BLaER1 (cell line): ENCODE measurements around the gene NEK11.

Source experiments
- H3K27ac ChIP-seq: shearing (Covaris generic); formaldehyde crosslinking; 2 replicates; pipeline ENCODE4 v1.8.1; 2022
- H3K27me3 ChIP-seq: shearing (Covaris generic); formaldehyde crosslinking; 2 replicates; pipeline ENCODE4 v1.8.1; 2022
- H3K36me3 ChIP-seq: shearing (Covaris generic); formaldehyde crosslinking; 2 replicates; pipeline ENCODE4 v1.8.1; 2022
- H3K4me1 ChIP-seq: shearing (Covaris generic); formaldehyde crosslinking; 2 replicates; pipeline ENCODE4 v1.8.1; 2022
- H3K4me2 ChIP-seq: shearing (Covaris generic); formaldehyde crosslinking; 2 replicates; pipeline ENCODE4 v1.8.1; 2022
- H3K4me3 ChIP-seq: shearing (Covaris generic); formaldehyde crosslinking; 2 replicates; pipeline ENCODE4 v1.8.1; 2022
- H3K9ac ChIP-seq: shearing (Covaris generic); formaldehyde crosslinking; 2 replicates; pipeline ENCODE4 v1.8.1; 2022
- H3K9me3 ChIP-seq: shearing (Covaris generic); formaldehyde crosslinking; 2 replicates; pipeline ENCODE4 v1.8.1; 2022
- H4K20me1 ChIP-seq: shearing (Covaris generic); formaldehyde crosslinking; 2 replicates; pipeline ENCODE4 v1.8.1; 2022
- Cebpa-rat ChIP-seq: shearing (Covaris generic); IDR thresholded peaks from 2 replicates; pipeline ENCODE4 v1.8.1; 2022

The NEK11 gene

DNA sequence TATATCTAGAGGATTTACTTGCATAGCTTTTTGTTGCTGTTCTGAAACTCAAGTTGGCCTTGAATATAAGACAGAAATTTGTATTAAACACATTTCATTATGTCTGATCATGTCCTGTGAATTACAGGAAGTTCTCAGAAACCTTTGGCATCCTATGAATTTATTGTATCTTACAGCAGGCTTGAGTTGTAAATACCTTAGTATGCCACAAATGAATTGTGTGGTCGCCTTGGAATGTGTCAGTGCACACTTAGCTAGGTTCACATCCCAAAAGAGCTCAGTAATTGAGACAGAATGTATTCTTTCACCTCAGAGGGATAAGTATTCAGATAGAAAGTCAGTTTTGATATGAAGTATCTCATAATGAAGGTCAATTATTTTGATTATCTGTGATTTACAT lies 83.4 kb downstream of the NEK11 start:
- Histone ChIP-seq H3K27me3 (no peaks in the 10 kb centered on the region), H3K4me2 (no peak overlapping the region), H3K27ac (no peak overlapping the region), H3K9ac (no peak overlapping the region), H4K20me1 (no peaks in the 10 kb centered on the region), H3K9me3 (0 out of 2 replicates have a peak, but pooled peaks cover 3% of the 10 kb centered on the region), H3K4me1 (peaks cover 3% of the 10 kb centered on the region; the same call in 1 of the 2 replicates), H3K4me3 (no peak overlapping the region), H3K36me3 (no peaks in the 10 kb centered on the region)
- TF ChIP-seq Cebpa-rat, result no peak

DNA sequence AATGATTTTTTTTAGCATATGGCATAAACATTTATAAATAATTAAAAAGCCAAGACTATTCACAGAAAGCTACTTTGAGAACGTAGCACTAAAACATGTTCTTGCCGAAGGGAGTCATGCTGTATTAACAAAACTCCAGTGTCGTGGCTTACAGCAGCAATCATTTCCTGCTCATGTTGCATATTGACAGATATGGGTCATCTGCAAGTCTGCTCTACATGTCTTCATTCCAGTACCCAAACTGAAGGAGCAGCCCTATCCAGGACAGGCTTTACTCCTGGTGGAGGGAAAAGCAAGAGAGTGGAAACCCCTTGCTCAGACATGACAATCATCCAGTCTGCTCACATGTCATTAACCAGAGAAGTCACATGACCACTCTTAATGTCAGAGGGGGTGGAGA lies 87.6 kb downstream of the NEK11 start:
- H3K4me1 ChIP-seq, result peaks cover under 1% of the 10 kb centered on the region; the same call in 1 of the 2 replicates
- no peak overlapping the region for H3K9ac ChIP-seq
- no peak overlapping the region for H3K4me2 ChIP-seq
- H3K9me3 ChIP-seq, result no peaks in the 10 kb centered on the region
- H4K20me1 ChIP-seq, result no peaks in the 10 kb centered on the region
- H3K4me3 ChIP-seq, result no peak overlapping the region
- H3K36me3 ChIP-seq, result no peaks in the 10 kb centered on the region
- TF ChIP-seq Cebpa-rat, result no peak
- H3K27ac ChIP-seq, result no peak overlapping the region
- no peaks in the 10 kb centered on the region for H3K27me3 ChIP-seq

DNA sequence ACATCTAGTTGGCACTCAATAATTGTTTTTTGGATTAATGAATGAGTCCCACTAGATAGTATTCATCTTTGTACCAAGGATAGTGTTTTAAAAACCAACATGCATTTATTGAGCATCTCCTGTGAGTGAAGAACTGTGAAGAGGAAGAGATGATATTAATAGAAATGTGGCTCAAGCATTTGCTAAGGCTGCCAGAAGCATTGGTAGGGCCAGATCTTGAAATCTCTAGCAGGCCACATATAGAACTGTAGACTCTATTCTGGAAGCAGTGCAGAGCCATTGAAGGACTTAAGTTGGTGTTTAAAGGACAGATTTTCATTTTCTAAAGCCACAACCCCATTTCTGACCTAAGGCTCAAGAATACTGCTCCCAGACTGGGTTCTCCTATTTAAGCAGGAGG lies 99.0 kb downstream of the NEK11 start:
- Histone ChIP-seq H4K20me1 (no peaks in the 10 kb centered on the region), H3K4me2 (no peak overlapping the region), H3K9me3 (peaks cover 14% of the 10 kb centered on the region; the same call in 1 of the 2 replicates), H3K27me3 (no peaks in the 10 kb centered on the region), H3K36me3 (no peaks in the 10 kb centered on the region), H3K4me1 (no peaks in the 10 kb centered on the region), H3K9ac (no peak overlapping the region), H3K27ac (no peak overlapping the region), H3K4me3 (no peak overlapping the region)
- TF ChIP-seq Cebpa-rat, result no peak

GRCh38 chr3:131140891-131141290 lies 114.2 kb downstream of the NEK11 start:
- Histone ChIP-seq H4K20me1 (no peaks in the 10 kb centered on the region), H3K9ac (no peak overlapping the region), H3K27me3 (no peaks in the 10 kb centered on the region), H3K9me3 (no peaks in the 10 kb centered on the region), H3K36me3 (no peaks in the 10 kb centered on the region), H3K4me2 (no peak overlapping the region), H3K4me1 (no peaks in the 10 kb centered on the region), H3K27ac (no peak overlapping the region), H3K4me3 (no peak overlapping the region)
- no peak for TF ChIP-seq Cebpa-rat

DNA sequence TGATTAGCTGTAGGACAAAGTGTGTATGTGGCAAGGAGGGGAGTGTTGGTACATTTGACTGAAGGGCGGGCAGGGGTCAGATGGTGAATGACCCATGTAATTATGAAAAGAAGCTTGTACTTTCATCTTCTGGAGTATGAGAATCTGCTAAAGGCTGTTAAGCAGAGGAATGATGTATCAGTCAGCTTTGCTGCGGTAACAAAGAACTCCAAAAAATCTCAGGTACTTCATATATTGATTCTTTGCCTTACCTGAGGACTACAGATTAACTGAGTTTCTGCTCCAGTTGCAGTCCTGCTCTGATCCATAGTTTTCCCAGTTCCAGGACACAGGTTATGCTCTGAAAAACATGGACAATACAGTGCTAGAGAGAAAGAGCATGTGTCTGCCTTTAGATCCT lies 115.1 kb downstream of the NEK11 start:
- no peaks in the 10 kb centered on the region for H3K9me3 ChIP-seq
- H3K27ac ChIP-seq, result no peak overlapping the region
- H3K4me1 ChIP-seq, result no peaks in the 10 kb centered on the region

GRCh38 chr3:131142580-131142979 lies 115.9 kb downstream of the NEK11 start:
- Histone ChIP-seq H3K36me3 (no peaks in the 10 kb centered on the region), H3K27me3 (no peaks in the 10 kb centered on the region), H3K9me3 (no peaks in the 10 kb centered on the region), H3K27ac (no peak overlapping the region), H3K4me2 (no peak overlapping the region), H4K20me1 (no peaks in the 10 kb centered on the region), H3K4me1 (no peaks in the 10 kb centered on the region), H3K9ac (no peak overlapping the region), H3K4me3 (no peak overlapping the region)
- TF ChIP-seq Cebpa-rat, result no peak

More for the DNA sequence above, 115.1 kb downstream of the NEK11 start:
- Histone ChIP-seq H3K9ac (no peak overlapping the region), H3K27me3 (no peaks in the 10 kb centered on the region), H4K20me1 (no peaks in the 10 kb centered on the region), H3K4me3 (no peak overlapping the region), H3K4me2 (no peak overlapping the region), H3K36me3 (no peaks in the 10 kb centered on the region)
- no peak for TF ChIP-seq Cebpa-rat

- Histone ChIP-seq H4K20me1 (no peaks in the 10 kb centered on the region), H3K27me3 (no peaks in the 10 kb centered on the region), H3K4me1 (no peaks in the 10 kb centered on the region), H3K27ac (no peak overlapping the region), H3K9ac (no peak overlapping the region), H3K9me3 (no peaks in the 10 kb centered on the region), H3K4me3 (no peak overlapping the region), H3K4me2 (no peak overlapping the region), H3K36me3 (no peaks in the 10 kb centered on the region)
- TF ChIP-seq Cebpa-rat, result no peak
Observed at GRCh38 chr3:131143802-131144201, 117.1 kb downstream of the NEK11 start.

GRCh38 chr3:131147534-131147933 lies 120.9 kb downstream of the NEK11 start:
- Histone ChIP-seq H3K36me3 (no peaks in the 10 kb centered on the region), H3K9me3 (no peaks in the 10 kb centered on the region), H3K4me3 (no peak overlapping the region), H3K27ac (no peak overlapping the region), H3K9ac (no peak overlapping the region), H3K27me3 (no peaks in the 10 kb centered on the region), H4K20me1 (no peaks in the 10 kb centered on the region), H3K4me1 (no peaks in the 10 kb centered on the region), H3K4me2 (no peak overlapping the region)
- no peak; the same call in 1 of the 2 replicates for TF ChIP-seq Cebpa-rat

DNA sequence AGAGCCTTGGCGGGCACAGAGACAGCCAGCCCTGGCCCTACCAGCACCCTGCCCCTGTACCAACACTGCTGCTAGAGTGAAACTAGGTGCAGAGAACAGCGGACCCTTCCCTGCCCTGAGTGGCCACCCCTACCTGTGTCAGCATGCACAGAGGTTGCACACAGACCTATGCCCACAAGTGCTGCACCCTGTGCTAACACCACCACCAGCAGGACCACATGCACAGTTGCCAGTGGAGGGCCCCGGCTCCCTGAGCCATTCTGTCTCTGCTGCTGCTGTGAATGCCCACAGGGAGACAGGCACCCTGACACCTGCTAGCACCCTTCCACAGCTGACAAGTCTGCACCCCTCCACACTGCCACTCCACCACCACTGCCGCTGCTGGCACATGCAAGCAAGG lies 131.8 kb downstream of the NEK11 start:
- Histone ChIP-seq H3K4me2 (peak overlapping the region; percentile 62), H3K27ac (no peak overlapping the region), H3K4me3 (no peak overlapping the region), H3K27me3 (no peaks in the 10 kb centered on the region), H4K20me1 (no peaks in the 10 kb centered on the region), H3K9me3 (no peaks in the 10 kb centered on the region), H3K4me1 (peaks cover 24% of the 10 kb centered on the region), H3K9ac (no peak overlapping the region), H3K36me3 (no peaks in the 10 kb centered on the region)
- no peak for TF ChIP-seq Cebpa-rat

DNA sequence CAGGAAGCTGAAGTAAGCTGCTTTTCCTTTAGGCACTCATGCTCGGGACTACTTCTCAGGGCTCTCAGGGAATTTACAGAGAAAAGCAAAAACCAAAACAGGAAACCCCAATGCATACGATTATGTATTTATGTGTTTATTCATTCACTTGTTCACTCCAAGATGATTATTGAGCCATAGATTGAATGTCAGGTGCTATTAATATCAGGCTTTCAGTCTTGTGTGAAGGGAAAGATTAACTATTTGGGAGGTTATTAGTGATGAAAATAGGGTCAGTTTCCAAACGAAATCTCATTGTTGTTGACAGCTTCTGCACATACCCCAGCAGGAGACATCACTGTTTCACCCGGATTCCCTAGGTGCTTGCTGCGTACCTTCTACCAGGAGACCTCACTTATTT lies 135.8 kb downstream of the NEK11 start:
- H3K9me3 ChIP-seq, result no peaks in the 10 kb centered on the region
- no peaks in the 10 kb centered on the region for H3K36me3 ChIP-seq
- no peak overlapping the region for H3K27ac ChIP-seq
- H3K4me2 ChIP-seq, result peak overlapping the region; percentile 48
- peaks cover 24% of the 10 kb centered on the region for H3K4me1 ChIP-seq
- no peaks in the 10 kb centered on the region for H4K20me1 ChIP-seq
- H3K4me3 ChIP-seq, result no peak overlapping the region
- no peak for TF ChIP-seq Cebpa-rat
- no peak overlapping the region for H3K9ac ChIP-seq
- no peaks in the 10 kb centered on the region for H3K27me3 ChIP-seq

DNA sequence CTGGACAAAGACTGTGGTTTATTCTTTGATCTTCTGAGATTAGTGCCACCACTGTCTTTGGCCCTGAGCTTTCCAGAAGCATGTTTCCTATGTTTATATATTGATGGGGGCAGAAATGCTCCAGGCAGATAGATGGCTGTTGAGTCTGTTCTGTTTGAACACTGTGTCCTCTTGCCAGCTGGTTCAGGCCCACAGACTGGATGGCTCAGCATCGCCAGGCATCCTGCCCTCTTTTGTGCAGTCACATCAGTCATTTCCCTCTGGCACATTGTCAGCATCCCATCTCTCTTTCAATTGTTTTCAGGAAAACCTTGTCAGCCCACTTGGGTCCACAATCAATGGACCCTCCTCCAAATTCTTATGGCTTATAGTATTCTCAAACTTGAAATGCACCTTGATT lies 141.2 kb downstream of the NEK11 start:
- no peaks in the 10 kb centered on the region for H3K27me3 ChIP-seq
- H3K9me3 ChIP-seq, result no peaks in the 10 kb centered on the region
- TF ChIP-seq Cebpa-rat, result no peak
- H3K36me3 ChIP-seq, result no peaks in the 10 kb centered on the region
- H4K20me1 ChIP-seq, result no peaks in the 10 kb centered on the region
- H3K4me2 ChIP-seq, result no peak overlapping the region
- peaks cover 3% of the 10 kb centered on the region for H3K4me1 ChIP-seq
- H3K4me3 ChIP-seq, result no peak overlapping the region
- no peak overlapping the region for H3K9ac ChIP-seq
- no peak overlapping the region for H3K27ac ChIP-seq
